CD4-positive, alpha-beta T cell (primary cell): ENCODE results near the gene ELOVL3. TPM values are rescaled to one million over a fixed set of nuclear protein-coding genes. Genes with fewer than 3 reads are reported as not detected.

Experiments used
- ATAC-seq: fragments of 200-7000 bp; cut with Tn5 transposase; one replicate; pipeline ENCODE4 v1.10.0; 2022; ENCODE audit warnings: mild to moderate bottlenecking; ENCODE audit not compliant: poor library complexity
- CTCF ChIA-PET: fragments of 350-600 bp; sonication (Branson Sonifier 250); formaldehyde crosslinking; loops from one replicate; lab custom pipeline; 2021; ENCODE audit warnings: antibody characterized with exemption, inconsistent platforms; lab: Charles Lee
- POLR2A ChIA-PET: fragments of 350-600 bp; sonication (Branson Sonifier 250); formaldehyde crosslinking; loops from one replicate; lab custom pipeline; 2021; ENCODE audit warnings: antibody characterized with exemption, inconsistent platforms; lab: Charles Lee
- DNase-seq, 14 experiments: peaks; one replicate each; pipeline ENCODE4 v3.0.0-alpha.2; 2013 to 2020; ENCODE audit warnings: mixed read lengths in 2 of 14
- H3K27ac ChIP-seq, 2 donors: one replicate each; pipeline versions ENCODE4 v1.5.1 to v1.7.0; 2013; ENCODE audit warnings: low read length in 2 of 2, low read depth in 1 of 2, mild to moderate bottlenecking in 1 of 2
- H3K27me3 ChIP-seq, 2 experiments: 1 replicate in 1 of 2; 2 replicates in 1 of 2; pipeline versions ENCODE4 v1.6.1 to v1.7.0; 2013; ENCODE audit warnings: low read length in 2 of 2, control low read depth in 1 of 2, mild to moderate bottlenecking in 1 of 2, moderate library complexity in 1 of 2; ENCODE audit not compliant: insufficient read depth in 2 of 2, control insufficient read depth in 1 of 2
- H3K36me3 ChIP-seq: one replicate; pipeline ENCODE4 v1.6.1; 2013; ENCODE audit warnings: low read length, control low read depth; ENCODE audit not compliant: insufficient read depth
- H3K4me1 ChIP-seq: one replicate; pipeline ENCODE4 v1.6.1; 2013; ENCODE audit warnings: low read length, control low read depth; ENCODE audit not compliant: insufficient read depth
- H3K4me3 ChIP-seq: one replicate; pipeline ENCODE4 v1.5.1; 2013; ENCODE audit warnings: mild to moderate bottlenecking, low read length, moderate library complexity
- H3K9me3 ChIP-seq, 2 experiments: 1 replicate in 1 of 2; 2 replicates in 1 of 2; pipeline versions ENCODE4 v1.6.1 to v1.7.0; 2013; ENCODE audit warnings: low read length in 2 of 2, mild to moderate bottlenecking in 2 of 2, control low read depth in 1 of 2, moderate library complexity in 1 of 2; ENCODE audit not compliant: control insufficient read depth in 1 of 2, insufficient read depth in 1 of 2
- H3K27ac Mint-ChIP-seq: one replicate; pipeline ENCODE4 v1.8.0; 2020; ENCODE audit warnings: mixed read lengths
- H3K27me3 Mint-ChIP-seq: one replicate; pipeline ENCODE4 v1.8.0; 2021; ENCODE audit warnings: mixed read lengths
- H3K36me3 Mint-ChIP-seq: one replicate; pipeline ENCODE4 v1.8.0; 2021; ENCODE audit warnings: low read depth, mixed read lengths
- H3K4me1 Mint-ChIP-seq: one replicate; pipeline ENCODE4 v1.8.0; 2021; ENCODE audit warnings: low read depth, mixed read lengths
- H3K4me3 Mint-ChIP-seq: one replicate; pipeline ENCODE4 v1.8.0; 2020; ENCODE audit warnings: mild to moderate bottlenecking, mixed read lengths
- H3K9me3 Mint-ChIP-seq: one replicate; pipeline ENCODE4 v1.8.0; 2020; ENCODE audit warnings: mixed read lengths
- intact Hi-C, 2 experiments: fragments of 100-400 bp; cut with DNase I in 1 of 2; cut with micrococcal nuclease in 1 of 2; formaldehyde crosslinking; loops; one replicate each; pipeline versions ENCODE4 v1.15.1 to v1.9.0; 2023 to 2025; cut with DNase I, micrococcal nuclease
- total RNA-seq, 174 experiments: library from RNA in 2 of 174; stranded (reverse) in 2 of 174; gene quantifications; one replicate each; pipeline ENCODE4 v1.2.3 and lab custom pipeline; 2021 to 2026
- TF ChIP-seq, protein P1 (sequence below): fragments of 200-600 bp; IDR thresholded peaks from one replicate; pipeline ENCODE4 v1.8.0; 2022; ENCODE audit warnings: antibody characterized with exemption, mild to moderate bottlenecking

ELOVL3 gene
- total RNA-seq, 2 experiments from 2014 or later, result not detected

GRCh38 chr10:102269017-102269416 lies 42.9 kb downstream of the ELOVL3 start:
- TF ChIP-seq, protein P1, sequence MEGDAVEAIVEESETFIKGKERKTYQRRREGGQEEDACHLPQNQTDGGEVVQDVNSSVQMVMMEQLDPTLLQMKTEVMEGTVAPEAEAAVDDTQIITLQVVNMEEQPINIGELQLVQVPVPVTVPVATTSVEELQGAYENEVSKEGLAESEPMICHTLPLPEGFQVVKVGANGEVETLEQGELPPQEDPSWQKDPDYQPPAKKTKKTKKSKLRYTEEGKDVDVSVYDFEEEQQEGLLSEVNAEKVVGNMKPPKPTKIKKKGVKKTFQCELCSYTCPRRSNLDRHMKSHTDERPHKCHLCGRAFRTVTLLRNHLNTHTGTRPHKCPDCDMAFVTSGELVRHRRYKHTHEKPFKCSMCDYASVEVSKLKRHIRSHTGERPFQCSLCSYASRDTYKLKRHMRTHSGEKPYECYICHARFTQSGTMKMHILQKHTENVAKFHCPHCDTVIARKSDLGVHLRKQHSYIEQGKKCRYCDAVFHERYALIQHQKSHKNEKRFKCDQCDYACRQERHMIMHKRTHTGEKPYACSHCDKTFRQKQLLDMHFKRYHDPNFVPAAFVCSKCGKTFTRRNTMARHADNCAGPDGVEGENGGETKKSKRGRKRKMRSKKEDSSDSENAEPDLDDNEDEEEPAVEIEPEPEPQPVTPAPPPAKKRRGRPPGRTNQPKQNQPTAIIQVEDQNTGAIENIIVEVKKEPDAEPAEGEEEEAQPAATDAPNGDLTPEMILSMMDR, result no peak
- Mint-ChIP-seq H3K4me3 (no peak overlapping the region), H3K4me1 (peaks cover 71% of the 10 kb centered on the region), H3K27ac (no peak overlapping the region), H3K27me3 (no peaks in the 10 kb centered on the region), H3K36me3 (peaks cover 54% of the 10 kb centered on the region), H3K9me3 (no peaks in the 10 kb centered on the region)
- H3K9me3 ChIP-seq, result no peaks in the 10 kb centered on the region
- H3K27me3 ChIP-seq, result no peaks in the 10 kb centered on the region
- CTCF ChIA-PET, result no interaction called here
- H3K4me1 ChIP-seq, result peaks cover 9% of the 10 kb centered on the region
- H3K4me3 ChIP-seq, result no peak overlapping the region
- POLR2A ChIA-PET, result no interaction called here
- H3K27ac ChIP-seq, result no peak overlapping the region
- intact Hi-C loops, result no loop called here
- ATAC-seq, result no peak
- H3K36me3 ChIP-seq, result peaks cover 39% of the 10 kb centered on the region
- no peak for DNase-seq

DNA sequence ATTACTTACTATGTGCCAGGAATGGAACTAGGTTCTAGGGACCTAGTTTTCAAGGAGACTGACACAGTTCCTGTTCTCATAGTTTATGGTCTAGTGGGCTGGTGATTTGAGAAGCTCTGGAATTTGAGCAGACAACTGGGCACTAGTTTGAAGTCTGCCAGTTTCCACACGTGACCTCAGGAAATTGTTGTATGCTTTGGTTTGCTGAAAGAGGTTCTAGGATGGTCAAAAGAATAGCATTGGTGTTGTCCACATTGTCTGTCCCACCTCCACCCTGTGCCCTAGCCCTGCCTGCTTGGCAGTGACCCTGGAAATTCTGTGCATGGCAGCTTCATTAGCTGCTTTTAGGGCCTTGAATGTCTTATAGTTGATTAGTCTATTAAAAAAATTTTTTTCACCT lies 48.0 kb downstream of the ELOVL3 start:
- no peaks in the 10 kb centered on the region for H3K27me3 Mint-ChIP-seq
- Histone ChIP-seq H3K9me3 (no peaks in the 10 kb centered on the region), H3K4me3 (no peak overlapping the region), H3K36me3 (peaks cover 7% of the 10 kb centered on the region), H3K4me1 (peaks cover 5% of the 10 kb centered on the region), H3K27me3 (no peaks in the 10 kb centered on the region), H3K27ac (no peak overlapping the region)
- H3K36me3 Mint-ChIP-seq, result peaks cover 31% of the 10 kb centered on the region
- no peak for DNase-seq
- H3K9me3 Mint-ChIP-seq, result no peaks in the 10 kb centered on the region
- ChIA-PET POLR2A (no interaction called here), CTCF (no interaction called here)
- intact Hi-C loops, result no loop called here
- H3K4me1 Mint-ChIP-seq, result peaks cover 35% of the 10 kb centered on the region
- TF ChIP-seq, protein P1, result no peak
- no peak overlapping the region for H3K27ac Mint-ChIP-seq
- ATAC-seq, result no peak
- no peak overlapping the region for H3K4me3 Mint-ChIP-seq

DNA sequence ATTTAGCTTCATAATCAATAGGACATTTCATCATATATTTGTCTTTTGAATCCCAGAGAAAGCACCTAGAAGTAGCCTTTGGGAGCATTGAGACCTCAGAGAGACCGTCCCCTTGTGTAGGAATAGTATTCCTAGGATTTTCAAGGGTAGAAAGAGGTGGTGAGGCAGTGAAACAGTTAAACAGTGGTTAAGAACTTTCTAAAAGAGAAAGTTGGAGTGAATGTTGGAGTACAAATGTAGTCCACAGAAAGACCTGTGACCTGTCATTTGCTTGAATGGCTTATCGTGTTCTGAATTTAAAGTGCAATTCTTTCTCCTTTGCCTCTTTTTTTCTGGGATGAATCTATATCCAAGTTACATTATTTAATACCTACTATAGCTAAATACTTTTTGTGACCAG lies 49.2 kb downstream of the ELOVL3 start:
- POLR2A ChIA-PET, result interaction anchor here (0.7 kb wide), 1 partner anchor 12 kb away, joined by 3 read pairs; no protein-coding TSS in a partner anchor
- TF ChIP-seq, protein P1, result no peak
- CTCF ChIA-PET, result no interaction called here
- Histone ChIP-seq H3K9me3 (no peaks in the 10 kb centered on the region), H3K4me3 (no peak overlapping the region), H3K27me3 (no peaks in the 10 kb centered on the region), H3K27ac (no peak overlapping the region), H3K36me3 (peaks cover 7% of the 10 kb centered on the region), H3K4me1 (peaks cover 8% of the 10 kb centered on the region)
- Mint-ChIP-seq H3K4me1 (peaks cover 44% of the 10 kb centered on the region), H3K27ac (no peak overlapping the region), H3K4me3 (no peak overlapping the region), H3K36me3 (peaks cover 27% of the 10 kb centered on the region), H3K27me3 (no peaks in the 10 kb centered on the region), H3K9me3 (no peaks in the 10 kb centered on the region)
- intact Hi-C loops, result no loop called here
- ATAC-seq (no peak), DNase-seq (no peak)
